Measurements from ENCODE around the gene FMNL2.

GRCh38 chr2:152467677-152468410, 132.9 kb downstream of the FMNL2 start:
- no peak for TF ChIP-seq CTCF (conservative IDR thresholded peaks at IDR 0.05; ENCODE audit: low read depth in 2 of 2)
- TF ChIP-seq JUNB (IDR thresholded peaks at IDR 0.05; ENCODE audit: unreplicated experiment), result no peak
- no peak for TF ChIP-seq EZH2phosphoT487 (IDR thresholded peaks at IDR 0.05; ENCODE audit: unreplicated experiment)
- no peak for TF ChIP-seq POLR2AphosphoS5 (IDR thresholded peaks at IDR 0.05; ENCODE audit: low read depth)
- TF ChIP-seq EZH2 (IDR thresholded peaks at IDR 0.05; ENCODE audit: low read depth, unreplicated experiment), result no peak
- no peak for TF ChIP-seq REST (IDR thresholded peaks at IDR 0.05; ENCODE audit: unreplicated experiment)
- no peak for TF ChIP-seq CREB1 (CRISPR knock-in tag; IDR thresholded peaks at IDR 0.05; ENCODE audit: low read depth)
- no peak for TF ChIP-seq ETS1 (IDR thresholded peaks at IDR 0.05)
- no peak for TF ChIP-seq ZNF114 (CRISPR knock-in tag; IDR thresholded peaks at IDR 0.05)
- no peak for TF ChIP-seq ZNF462 (CRISPR knock-in tag; IDR thresholded peaks at IDR 0.05)
